HEK293 (cell line): ENCODE results near the gene GNMT.

Experiments used
- CTCF ChIA-PET: fragments of 350-600 bp; formaldehyde crosslinking; extraction: SDS; loops from one replicate; lab custom pipeline; 2021; ENCODE audit warnings: antibody characterized with exemption; lab: Yijun Ruan, JAX
- POLR2A ChIA-PET: fragments of 300-600 bp; formaldehyde crosslinking; extraction: SDS; loops from one replicate; lab custom pipeline; 2020; ENCODE audit warnings: antibody characterized with exemption, inconsistent platforms; lab: Yijun Ruan, JAX
- H3K27ac ChIP-seq: fragments of 200-500 bp; sonication (Bioruptor generic); 2 replicates; pipeline ENCODE4 v1.5.1; 2014; ENCODE audit warnings: low read depth, low read length, control low read depth, inconsistent platforms; ENCODE audit errors: extremely low read depth
- H3K36me3 ChIP-seq, 2 experiments: fragments of 200-500 bp in 1 of 2; sonication (Bioruptor generic) in 1 of 2; 1 replicate in 1 of 2; 2 replicates in 1 of 2; pipeline ENCODE4 v1.5.1; 2014 to 2017; ENCODE audit warnings: inconsistent platforms in 2 of 2, low read length in 2 of 2; ENCODE audit not compliant: control insufficient read depth in 2 of 2, insufficient read depth in 1 of 2
- H3K4me1 ChIP-seq: fragments of 200-500 bp; sonication (Bioruptor generic); 2 replicates; pipeline ENCODE4 v1.5.1; 2014; ENCODE audit warnings: mild to moderate bottlenecking, low read length, inconsistent platforms; ENCODE audit not compliant: control insufficient read depth, insufficient read depth
- H3K4me3 ChIP-seq: 2 replicates; pipeline ENCODE4 v1.5.1; 2011; ENCODE audit warnings: low read depth, mild to moderate bottlenecking, control low read depth, low read length, moderate library complexity
- H3K9me3 ChIP-seq: fragments of 200-500 bp; sonication (Bioruptor generic); 2 replicates; pipeline ENCODE4 v1.5.1; 2014; ENCODE audit warnings: low read depth, low read length, inconsistent platforms; ENCODE audit not compliant: control insufficient read depth, insufficient read depth
- KLF17 ChIP-seq: fragments of 450-650 bp; formaldehyde crosslinking; IDR thresholded peaks from 2 replicates; pipeline ENCODE4 v1.5.1; 2016; ENCODE audit warnings: missing biosample characterization, missing genetic modification characterization
- OVOL3 ChIP-seq: fragments of 450-650 bp; formaldehyde crosslinking; IDR thresholded peaks from 2 replicates; pipeline ENCODE4 v1.5.1; 2016; ENCODE audit warnings: missing biosample characterization, missing genetic modification characterization
- PATZ1 ChIP-seq: fragments of 450-650 bp; formaldehyde crosslinking; IDR thresholded peaks from 2 replicates; pipeline ENCODE4 v1.5.1; 2016; ENCODE audit warnings: missing biosample characterization, missing genetic modification characterization
- TRIM28 ChIP-seq: IDR thresholded peaks from 2 replicates; pipeline ENCODE4 v1.6.1; 2011; ENCODE audit warnings: low read length, control low read depth, borderline replicate concordance
- YY2 ChIP-seq: fragments of 450-650 bp; formaldehyde crosslinking; IDR thresholded peaks from 2 replicates; pipeline ENCODE4 v1.5.1; 2016; ENCODE audit warnings: missing biosample characterization, missing genetic modification characterization
- ZBTB8A ChIP-seq: fragments of 450-650 bp; formaldehyde crosslinking; IDR thresholded peaks from 2 replicates; pipeline ENCODE4 v1.5.1; 2016; ENCODE audit warnings: missing biosample characterization, missing genetic modification characterization
- ZNF121 ChIP-seq: fragments of 450-650 bp; formaldehyde crosslinking; IDR thresholded peaks from 2 replicates; pipeline ENCODE4 v1.5.1; 2016; ENCODE audit warnings: missing biosample characterization, missing genetic modification characterization
- ZNF354C ChIP-seq: fragments of 450-650 bp; formaldehyde crosslinking; IDR thresholded peaks from 2 replicates; pipeline ENCODE4 v1.5.1; 2016; ENCODE audit warnings: missing biosample characterization, missing genetic modification characterization, low read depth, borderline replicate concordance
- ZNF398 ChIP-seq: fragments of 450-650 bp; formaldehyde crosslinking; IDR thresholded peaks from 2 replicates; pipeline ENCODE4 v1.5.1; 2017; ENCODE audit warnings: missing biosample characterization, missing genetic modification characterization
- ZNF514 ChIP-seq: fragments of 450-650 bp; formaldehyde crosslinking; IDR thresholded peaks from 2 replicates; pipeline ENCODE4 v1.5.1; 2016; ENCODE audit warnings: missing biosample characterization, missing genetic modification characterization
- ZNF704 ChIP-seq: fragments of 450-650 bp; formaldehyde crosslinking; IDR thresholded peaks from 2 replicates; pipeline ENCODE4 v1.5.1; 2016; ENCODE audit warnings: missing biosample characterization, missing genetic modification characterization
- ZNF768 ChIP-seq: fragments of 450-650 bp; formaldehyde crosslinking; IDR thresholded peaks from 2 replicates; pipeline ENCODE4 v1.5.1; 2018; ENCODE audit warnings: missing biosample characterization, mild to moderate bottlenecking, missing genetic modification characterization
- TF ChIP-seq, protein P1 (sequence below): fragments of 450-650 bp; formaldehyde crosslinking; conservative IDR thresholded peaks from 2 replicates; pipeline ENCODE4 v1.5.1; 2016; ENCODE audit warnings: low read depth, missing biosample characterization, missing genetic modification characterization

GNMT gene

DNA sequence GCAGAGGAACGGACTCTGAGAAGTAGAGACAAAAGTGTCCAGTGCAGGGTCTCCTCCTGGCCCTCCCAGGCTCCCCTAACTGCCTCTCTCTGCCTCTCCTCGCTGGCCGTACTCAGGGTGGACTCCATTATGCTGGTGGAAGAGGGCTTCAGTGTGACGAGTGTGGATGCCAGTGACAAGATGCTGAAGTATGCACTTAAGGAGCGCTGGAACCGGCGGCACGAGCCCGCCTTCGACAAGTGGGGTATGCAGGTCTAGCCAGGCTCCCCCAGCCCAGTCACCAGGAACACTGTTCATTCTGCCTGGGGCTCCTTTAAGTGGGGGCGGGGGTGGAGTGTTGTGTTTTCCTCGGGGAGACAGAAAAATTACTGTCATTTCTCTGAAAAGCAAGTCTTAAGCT, 1.5 kb downstream of the GNMT start:
- CTCF ChIA-PET = interaction anchor here (1.2 to 4.0 kb wide), 2 partner anchors 16 to 181 kb away, joined by 6 to 24 read pairs; no protein-coding TSS in a partner anchor
- POLR2A ChIA-PET = interaction anchor here (0.6 to 0.9 kb wide), 3 partner anchors 13 to 54 kb away, joined by 3 to 4 read pairs (median 4); no protein-coding TSS in a partner anchor

More for the DNA sequence above, 1.5 kb downstream of the GNMT start:
- TF ChIP-seq ZNF398 (tag by site-specific recombination) (no peak), ZNF514 (no peak), ZNF704 (no peak), ZBTB8A (tag by site-specific recombination) (no peak), ZNF354C (no peak), OVOL3 (tag by site-specific recombination) (no peak), YY2 (tag by site-specific recombination) (no peak), PATZ1 (tag by site-specific recombination) (no peak), TRIM28 (no peak), ZNF121 (no peak), ZNF768 (tag by site-specific recombination) (no peak), KLF17 (no peak)
- TF ChIP-seq, protein P1, sequence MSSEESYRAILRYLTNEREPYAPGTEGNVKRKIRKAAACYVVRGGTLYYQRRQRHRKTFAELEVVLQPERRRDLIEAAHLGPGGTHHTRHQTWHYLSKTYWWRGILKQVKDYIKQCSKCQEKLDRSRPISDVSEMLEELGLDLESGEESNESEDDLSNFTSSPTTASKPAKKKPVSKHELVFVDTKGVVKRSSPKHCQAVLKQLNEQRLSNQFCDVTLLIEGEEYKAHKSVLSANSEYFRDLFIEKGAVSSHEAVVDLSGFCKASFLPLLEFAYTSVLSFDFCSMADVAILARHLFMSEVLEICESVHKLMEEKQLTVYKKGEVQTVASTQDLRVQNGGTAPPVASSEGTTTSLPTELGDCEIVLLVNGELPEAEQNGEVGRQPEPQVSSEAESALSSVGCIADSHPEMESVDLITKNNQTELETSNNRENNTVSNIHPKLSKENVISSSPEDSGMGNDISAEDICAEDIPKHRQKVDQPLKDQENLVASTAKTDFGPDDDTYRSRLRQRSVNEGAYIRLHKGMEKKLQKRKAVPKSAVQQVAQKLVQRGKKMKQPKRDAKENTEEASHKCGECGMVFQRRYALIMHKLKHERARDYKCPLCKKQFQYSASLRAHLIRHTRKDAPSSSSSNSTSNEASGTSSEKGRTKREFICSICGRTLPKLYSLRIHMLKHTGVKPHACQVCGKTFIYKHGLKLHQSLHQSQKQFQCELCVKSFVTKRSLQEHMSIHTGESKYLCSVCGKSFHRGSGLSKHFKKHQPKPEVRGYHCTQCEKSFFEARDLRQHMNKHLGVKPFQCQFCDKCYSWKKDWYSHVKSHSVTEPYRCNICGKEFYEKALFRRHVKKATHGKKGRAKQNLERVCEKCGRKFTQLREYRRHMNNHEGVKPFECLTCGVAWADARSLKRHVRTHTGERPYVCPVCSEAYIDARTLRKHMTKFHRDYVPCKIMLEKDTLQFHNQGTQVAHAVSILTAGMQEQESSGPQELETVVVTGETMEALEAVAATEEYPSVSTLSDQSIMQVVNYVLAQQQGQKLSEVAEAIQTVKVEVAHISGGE (tag by site-specific recombination) = no peak
- H3K4me1 ChIP-seq = 0 out of 2 replicates have a peak, but pooled peaks cover 4% of the 10 kb centered on the region
- H3K4me3 ChIP-seq = no peak overlapping the region
- H3K9me3 ChIP-seq = no peaks in the 10 kb centered on the region
- H3K27ac ChIP-seq = no peak overlapping the region
- H3K36me3 ChIP-seq = peaks cover 0 to 36% of the 10 kb centered on the region in 2 experiments; a peak in 2 of 3 replicates
